Stomach smooth muscle (tissue), 2 donors: ENCODE results near the gene BARHL1.

Experiments
- H3K27ac ChIP-seq: one replicate; pipeline ENCODE4 v1.7.0; 2013; ENCODE audit warnings: mild to moderate bottlenecking, low read length, inconsistent platforms
- H3K27me3 ChIP-seq, 2 donors: one replicate each; pipeline ENCODE4 v1.7.0; 2013; ENCODE audit warnings: low read length in 2 of 2; ENCODE audit not compliant: insufficient read depth in 2 of 2, control insufficient read depth in 1 of 2
- H3K36me3 ChIP-seq, 2 donors: one replicate each; pipeline ENCODE4 v1.7.0; 2013; ENCODE audit warnings: low read length in 2 of 2; ENCODE audit not compliant: control insufficient read depth in 2 of 2, insufficient read depth in 2 of 2
- H3K4me1 ChIP-seq: one replicate; pipeline ENCODE4 v1.7.0; 2013; ENCODE audit warnings: low read length; ENCODE audit not compliant: control insufficient read depth, insufficient read depth
- H3K4me3 ChIP-seq, 2 donors: one replicate each; pipeline ENCODE4 v1.7.0; 2013; ENCODE audit warnings: low read length in 2 of 2
- H3K9ac ChIP-seq, 2 donors: one replicate each; pipeline ENCODE4 v1.7.0; 2013; ENCODE audit warnings: low read length in 2 of 2, mild to moderate bottlenecking in 1 of 2
- H3K9me3 ChIP-seq, 2 donors: one replicate each; pipeline ENCODE4 v1.7.0; 2013; ENCODE audit warnings: low read length in 2 of 2; ENCODE audit not compliant: control insufficient read depth in 2 of 2
- donor health status: healthy.
- donor health status: Pancreatic carcinoma.

The BARHL1 gene

GRCh38 chr9:132634327-132634726 is 51.9 kb downstream of the BARHL1 start:
- no peaks in the 10 kb centered on the region for H3K27me3 ChIP-seq
- H3K4me3 ChIP-seq = no peak overlapping the region
- H3K4me1 ChIP-seq = peaks cover 16% of the 10 kb centered on the region
- H3K9me3 ChIP-seq = no peaks in the 10 kb centered on the region
- H3K9ac ChIP-seq = no peak overlapping the region
- H3K27ac ChIP-seq = no peak overlapping the region
- H3K36me3 ChIP-seq = peaks cover 14 to 20% of the 10 kb centered on the region in 2 donors

GRCh38 chr9:132637351-132637750 is 54.9 kb downstream of the BARHL1 start:
- H3K9me3 ChIP-seq = no peaks in the 10 kb centered on the region
- no peaks in the 10 kb centered on the region for H3K27me3 ChIP-seq
- H3K9ac ChIP-seq = peak overlapping the region; percentile 8 to 47
- H3K4me1 ChIP-seq = peaks cover 16% of the 10 kb centered on the region
- peak overlapping the region in 1 of 2 donors; percentile 15 for H3K4me3 ChIP-seq
- H3K36me3 ChIP-seq = peaks cover 5 to 16% of the 10 kb centered on the region in 2 donors
- peak overlapping the region; percentile 88 for H3K27ac ChIP-seq

GRCh38 chr9:132637801-132638200 is 55.4 kb downstream of the BARHL1 start:
- Histone ChIP-seq H3K27me3 (no peaks in the 10 kb centered on the region), H3K9me3 (no peaks in the 10 kb centered on the region), H3K27ac (peak overlapping the region; percentile 88), H3K9ac (no peak overlapping the region), H3K36me3 (peaks cover 5 to 16% of the 10 kb centered on the region in 2 donors), H3K4me3 (peak overlapping the region in 1 of 2 donors; percentile 15), H3K4me1 (peaks cover 16% of the 10 kb centered on the region)

- Histone ChIP-seq H3K9ac (no peak overlapping the region), H3K4me3 (no peak overlapping the region), H3K9me3 (no peaks in the 10 kb centered on the region), H3K4me1 (peaks cover 16% of the 10 kb centered on the region), H3K27ac (peak overlapping the region; percentile 88), H3K27me3 (no peaks in the 10 kb centered on the region), H3K36me3 (peaks cover 5 to 20% of the 10 kb centered on the region in 2 donors)
These were observed 55.8 kb downstream of the BARHL1 start for GRCh38 chr9:132638240-132638639.

GRCh38 chr9:132639322-132639721 is 56.9 kb downstream of the BARHL1 start:
- no peak overlapping the region for H3K27ac ChIP-seq

More at GRCh38 chr9:132639322-132639721, 56.9 kb downstream of the BARHL1 start:
- Histone ChIP-seq H3K4me3 (no peak overlapping the region), H3K36me3 (peaks cover 8 to 25% of the 10 kb centered on the region in 2 donors), H3K4me1 (peaks cover 16% of the 10 kb centered on the region), H3K9ac (no peak overlapping the region), H3K27me3 (no peaks in the 10 kb centered on the region), H3K9me3 (no peaks in the 10 kb centered on the region)
